GM12801 (cell line): ENCODE measurements around the gene TMEM132C.

Experiments used
- CTCF ChIP-seq: IDR thresholded peaks from one replicate; pipeline ENCODE4 v1.5.1; 2011; ENCODE audit warnings: control low read depth; ENCODE audit not compliant: insufficient read length; ENCODE audit errors: extremely low read depth

Gene TMEM132C

GRCh38 chr12:128626808-128627320 lies 359.9 kb downstream of the TMEM132C start:
- TF ChIP-seq CTCF: no peak

GRCh38 chr12:128627659-128628058 lies 360.7 kb downstream of the TMEM132C start:
- TF ChIP-seq CTCF: no peak

- TF ChIP-seq CTCF: no peak
Observed at GRCh38 chr12:128629979-128630378, 363.0 kb downstream of the TMEM132C start.

GRCh38 chr12:128637642-128638606 lies 371.0 kb downstream of the TMEM132C start:
- no peak for TF ChIP-seq CTCF

GRCh38 chr12:128639089-128639488 lies 372.1 kb downstream of the TMEM132C start:
- TF ChIP-seq CTCF: no peak

- TF ChIP-seq CTCF: no peak
Observed at GRCh38 chr12:128643155-128643554, 376.2 kb downstream of the TMEM132C start.

GRCh38 chr12:128644664-128645296 lies 377.8 kb downstream of the TMEM132C start:
- TF ChIP-seq CTCF: no peak
